GM18909 (cell line): ENCODE measurements around the gene ZNF665.
"Not testable (repeated sequence)": the region's sequence is repeated elsewhere in the genome, so short reads cannot be mapped to it uniquely, and the experiment has no call there.

Experiments used
- ATAC-seq: cut with Tn5 transposase; IDR thresholded peaks from one replicate; pipeline ENCODE4 v1.9.1; 2021; ENCODE audit warnings: mild to moderate bottlenecking; ENCODE audit not compliant: unreplicated experiment, poor library complexity

Gene ZNF665

GRCh38 chr19:53158119-53158656 lies 35.0 kb downstream of the ZNF665 start:
- peak; percentile 24 for ATAC-seq

GRCh38 chr19:53157626-53158025 lies 35.5 kb downstream of the ZNF665 start:
- ATAC-seq: no peak

- no peak for ATAC-seq
These were observed 36.3 kb downstream of the ZNF665 start for GRCh38 chr19:53156850-53157249.

- ATAC-seq: no peak
These were observed 45.5 kb downstream of the ZNF665 start for GRCh38 chr19:53147645-53148044.

GRCh38 chr19:53140351-53140750 lies 52.8 kb downstream of the ZNF665 start:
- ATAC-seq: no peak

- ATAC-seq: no peak
These were observed 56.7 kb downstream of the ZNF665 start for GRCh38 chr19:53136432-53136831.

GRCh38 chr19:53132141-53132991 lies 60.8 kb downstream of the ZNF665 start, which contains the start of gene ZNF415:
Gene ZNF415, minus strand, starts transcription at chr19:53132910. Its CDS starts 10,234 bp downstream, at chr19:53122676.
- no peak for ATAC-seq

GRCh38 chr19:53131727-53132126 lies 61.4 kb downstream of the ZNF665 start:
- ATAC-seq: no peak

- no peak for ATAC-seq
These were observed 62.0 kb downstream of the ZNF665 start for GRCh38 chr19:53131085-53131590.

GRCh38 chr19:53130506-53130905 lies 62.7 kb downstream of the ZNF665 start:
- no peak for ATAC-seq

- ATAC-seq: not testable (repeated sequence)
These were observed 66.2 kb downstream of the ZNF665 start for GRCh38 chr19:53126733-53127526.

GRCh38 chr19:53123400-53123799 lies 69.8 kb downstream of the ZNF665 start:
- no peak for ATAC-seq
